ENCODE data around the gene PDZRN3.

DNA sequence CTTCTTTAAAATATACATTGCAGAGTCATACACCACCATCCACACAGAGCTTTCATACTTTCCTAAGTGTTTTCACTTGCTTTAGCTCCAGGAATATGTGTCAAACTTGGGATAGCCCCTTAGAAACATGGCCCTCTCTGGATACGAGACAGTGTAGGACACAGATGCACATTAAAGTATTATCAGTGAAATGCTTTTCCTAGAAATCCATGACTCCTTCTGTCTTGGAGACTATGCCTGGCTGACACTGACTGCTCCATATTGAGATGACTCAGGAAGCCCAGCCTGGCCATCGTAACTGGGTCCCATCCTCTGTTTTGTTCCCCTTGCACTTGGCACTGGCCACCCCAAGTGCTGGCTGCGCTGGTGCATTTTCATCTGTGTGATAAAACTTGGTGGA lies 204.8 kb downstream of the PDZRN3 start:
- no peak for TF ChIP-seq POLR2AphosphoS5 (IDR thresholded peaks at IDR 0.05; ENCODE audit: low read depth, low read length)
- no peak for TF ChIP-seq REST (IDR thresholded peaks at IDR 0.05; ENCODE audit: insufficient read depth in 1 of 2, low read depth in 2 of 2, low read length in 2 of 2)
- TF ChIP-seq TAF1 (IDR thresholded peaks at IDR 0.05; ENCODE audit: borderline replicate concordance, insufficient read depth, low read length) = no peak
